Raji (cell line): ENCODE results near the gene HAL.

Source experiments
- POLR2A ChIP-seq: IDR thresholded peaks from 2 replicates; pipeline ENCODE4 v1.6.1; 2011; ENCODE audit warnings: low read depth, low read length, control low read depth; ENCODE audit not compliant: insufficient read depth

HAL gene

GRCh38 chr12:95942101-95942523, 54.0 kb downstream of the HAL start:
- no peak for TF ChIP-seq POLR2A

- TF ChIP-seq POLR2A: no peak
Observed at GRCh38 chr12:95940514-95940913, 55.6 kb downstream of the HAL start.
